ENCODE measurements around the gene TTLL1.
"Not testable (repeated sequence)": the region's sequence is repeated elsewhere in the genome, so short reads cannot be mapped to it uniquely, and the experiment has no call there.

Gene TTLL1

DNA sequence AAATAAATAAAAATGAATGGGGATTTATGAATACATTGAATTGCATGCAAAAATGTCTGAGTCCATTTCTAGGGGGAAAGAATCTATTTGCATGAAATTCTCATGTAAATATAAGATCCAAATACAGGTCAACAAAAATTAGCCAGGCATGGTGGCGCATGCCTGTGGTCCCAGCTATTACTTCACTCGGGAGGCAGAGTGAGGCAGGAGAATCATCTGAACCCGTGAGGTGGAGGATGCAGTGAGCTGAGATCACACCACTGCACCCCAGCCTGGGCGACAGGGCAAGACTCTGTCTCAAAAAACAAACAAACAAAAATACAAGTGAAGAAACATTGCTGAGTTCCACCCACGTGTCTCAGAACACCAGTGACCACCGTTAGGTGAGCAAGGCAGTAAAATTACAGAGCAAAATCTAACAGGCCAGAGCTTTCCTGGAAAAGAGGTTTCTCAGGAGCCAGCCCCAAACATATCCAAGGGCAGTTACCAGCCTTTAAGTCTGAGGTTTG lies 91.6 kb downstream of the TTLL1 start:
- no peak overlapping the region for H3K4me3 ChIP-seq (ENCODE audit: low read depth, low read length)
- no peak for DNase-seq (ENCODE audit: low read depth)

DNA sequence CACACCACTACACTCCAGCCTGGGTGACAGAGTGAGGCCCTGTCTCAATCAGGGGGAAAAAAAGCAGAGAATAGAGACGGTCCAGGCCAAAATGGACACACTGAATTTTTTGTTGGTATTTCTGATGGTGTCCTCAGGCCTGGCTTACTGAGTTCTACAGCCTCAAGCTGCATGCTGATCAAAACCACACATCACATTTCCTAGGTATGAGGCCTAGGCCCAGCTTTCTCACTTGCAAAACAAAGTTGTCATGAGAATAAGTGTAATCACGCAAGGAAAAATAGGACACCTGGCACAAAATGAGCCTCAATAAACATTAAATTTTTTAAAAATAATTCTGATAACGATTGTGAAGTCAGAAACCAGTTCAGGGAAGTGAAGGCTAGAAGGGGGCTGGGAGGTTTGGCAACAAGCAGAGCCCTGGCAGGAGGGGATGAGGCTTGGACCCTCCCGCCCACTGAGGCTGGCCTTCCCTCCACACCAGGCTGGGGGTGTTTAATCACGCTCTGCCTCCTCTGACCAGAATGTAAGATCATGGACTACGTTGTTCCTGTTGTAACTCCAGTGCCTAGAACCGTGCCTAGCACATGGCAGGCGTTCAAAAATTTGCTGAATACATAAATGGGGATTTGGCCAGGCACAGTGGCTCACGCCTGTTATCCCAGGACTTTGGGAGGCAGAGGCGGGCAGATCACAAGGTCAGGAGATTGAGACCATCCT lies 92.4 kb downstream of the TTLL1 start:
- H3K4me3 ChIP-seq (ENCODE audit: low read depth, low read length): no peak overlapping the region
- no peak for DNase-seq (ENCODE audit: low read depth)

GRCh38 chr22:42995654-42996053 lies 93.5 kb downstream of the TTLL1 start:
- not testable (repeated sequence) for H3K4me3 ChIP-seq (ENCODE audit: low read depth, low read length); DNase-seq (ENCODE audit: low read depth)

DNA sequence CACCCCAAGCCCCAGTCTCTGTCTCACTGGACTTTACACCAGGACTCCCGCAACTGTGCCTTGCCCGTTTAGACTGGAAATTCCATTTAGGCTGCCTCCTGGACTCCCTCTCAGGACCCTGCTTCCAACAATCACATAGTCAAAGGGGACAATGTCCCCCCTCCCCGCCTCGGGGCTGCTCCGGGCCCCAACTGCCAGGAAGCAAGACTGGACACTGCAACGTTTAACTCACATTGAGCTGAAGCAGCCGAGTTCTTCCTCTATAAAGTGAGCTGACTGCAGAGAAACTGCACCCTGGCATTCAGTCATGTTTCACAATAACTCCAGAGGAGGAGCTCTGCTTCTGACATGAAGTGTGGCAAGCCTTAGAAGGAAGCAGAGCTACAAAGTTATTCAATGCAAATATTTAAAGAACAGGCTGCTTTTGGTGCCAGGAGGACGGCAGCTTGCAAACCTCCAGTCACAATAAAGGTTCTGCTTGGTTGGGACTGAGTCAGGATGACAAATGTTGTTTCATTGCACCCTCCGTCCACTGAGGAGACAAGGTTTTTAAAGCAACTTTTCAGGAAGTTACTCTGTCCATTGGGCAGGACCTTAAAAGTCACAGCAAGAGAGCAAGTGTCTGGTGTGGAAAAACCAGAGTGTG lies 94.2 kb downstream of the TTLL1 start:
- H3K4me3 ChIP-seq (ENCODE audit: low read depth, low read length): peak overlapping the region; percentile 29
- DNase-seq (ENCODE audit: low read depth): peak; percentile 86

DNA sequence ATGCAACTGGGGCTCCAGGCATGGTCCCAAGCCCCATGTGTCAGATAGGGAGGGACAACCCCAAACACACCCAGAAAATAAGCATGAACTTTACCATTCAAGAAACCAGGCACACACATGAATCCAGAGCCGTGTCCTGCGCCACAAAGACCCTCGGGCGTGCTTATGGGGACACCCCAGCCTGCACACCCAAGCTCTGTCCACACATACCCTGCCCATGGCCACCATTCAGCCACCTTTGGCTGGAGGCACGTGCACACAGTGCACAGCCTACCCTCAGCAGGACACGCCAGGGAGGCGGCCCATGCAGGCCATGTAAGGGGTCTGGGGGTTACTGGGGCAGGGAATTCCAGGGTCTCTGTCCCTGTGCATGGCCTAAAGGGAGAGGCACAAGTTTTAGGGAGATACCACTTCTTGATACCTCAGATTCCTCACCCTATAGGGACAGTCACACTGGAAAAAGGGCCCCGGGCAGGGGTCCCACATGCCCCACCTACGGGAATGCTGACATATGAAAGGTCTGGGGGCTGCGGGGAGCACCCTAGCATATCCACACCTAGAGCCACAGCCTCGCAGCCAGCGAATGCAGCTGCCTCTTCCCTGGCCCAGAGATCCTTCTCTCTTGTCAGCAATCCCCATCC lies 94.8 kb downstream of the TTLL1 start:
- no peak for DNase-seq (ENCODE audit: low read depth)
- H3K4me3 ChIP-seq (ENCODE audit: low read depth, low read length): peak overlapping the region; percentile 29

DNA sequence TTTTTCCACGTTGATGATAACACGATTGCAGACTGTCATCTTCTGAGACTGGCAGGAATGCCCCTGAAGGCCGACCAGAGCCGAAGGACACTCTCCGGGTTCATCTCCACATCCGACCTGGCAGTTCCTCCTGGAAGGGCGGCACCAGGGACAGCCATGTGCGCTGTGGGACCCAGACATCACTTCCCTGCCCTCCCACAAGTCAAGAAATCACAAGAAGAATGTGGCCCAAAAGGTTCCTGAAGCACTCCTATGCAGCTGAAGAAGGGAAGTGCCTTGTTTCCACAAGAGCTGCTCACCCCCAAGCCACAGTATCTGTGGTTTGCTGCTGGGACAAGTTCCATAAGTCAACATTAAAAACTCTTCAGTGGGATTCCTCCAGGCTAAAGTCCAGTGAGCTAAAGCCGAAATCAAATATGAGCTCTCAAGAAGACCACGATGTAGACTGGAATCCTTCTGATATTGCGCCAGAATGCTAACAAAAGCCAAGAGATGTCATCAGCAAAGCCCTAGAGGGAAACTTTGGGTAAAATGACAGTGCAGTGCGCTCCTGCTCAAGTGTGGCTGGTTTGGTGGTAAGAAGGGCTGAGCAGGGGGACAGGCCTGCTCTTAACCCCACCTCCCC lies 95.4 kb downstream of the TTLL1 start:
- H3K4me3 ChIP-seq (ENCODE audit: low read depth, low read length): no peak overlapping the region

GRCh38 chr22:42992886-42993479 lies 96.2 kb downstream of the TTLL1 start:
- no peak overlapping the region for H3K4me3 ChIP-seq (ENCODE audit: low read depth, low read length)
- no peak for DNase-seq (ENCODE audit: low read depth)

More for the DNA sequence above, 95.4 kb downstream of the TTLL1 start:
- DNase-seq (ENCODE audit: low read depth): no peak

- no peak overlapping the region for H3K4me3 ChIP-seq (ENCODE audit: low read depth, low read length)
Observed at GRCh38 chr22:42992092-42992491, 97.1 kb downstream of the TTLL1 start.

GRCh38 chr22:42991010-42991651 lies 98.1 kb downstream of the TTLL1 start:
- DNase-seq (ENCODE audit: low read depth): peak; percentile 81
- no peak overlapping the region for H3K4me3 ChIP-seq (ENCODE audit: low read depth, low read length)

More at GRCh38 chr22:42992092-42992491, 97.1 kb downstream of the TTLL1 start:
- DNase-seq (ENCODE audit: low read depth): no peak

GRCh38 chr22:42990131-42990838 lies 98.9 kb downstream of the TTLL1 start:
- DNase-seq (ENCODE audit: low read depth): peak; percentile 70
- no peak overlapping the region for H3K4me3 ChIP-seq (ENCODE audit: low read depth, low read length)

Measured in skeletal muscle cell (primary cell).